DOHH2 (cell line): ENCODE data around the gene PEF1.

Experiments used
- EZH2phosphoT487 ChIP-seq: fragments of 200-600 bp; sonication (generic); IDR thresholded peaks from 2 replicates; pipeline ENCODE4 v1.6.1; 2017; ENCODE audit warnings: borderline replicate concordance, mild to moderate bottlenecking, antibody characterized with exemption, low read length, moderate library complexity, mixed read lengths
- TF ChIP-seq, protein P1 (sequence below): fragments of 200-600 bp; sonication (generic); IDR thresholded peaks from one replicate; pipeline ENCODE4 v1.5.1; 2014; ENCODE audit warnings: antibody characterized with exemption, mild to moderate bottlenecking, low read depth, low read length; ENCODE audit not compliant: poor library complexity, severe bottlenecking

DNA sequence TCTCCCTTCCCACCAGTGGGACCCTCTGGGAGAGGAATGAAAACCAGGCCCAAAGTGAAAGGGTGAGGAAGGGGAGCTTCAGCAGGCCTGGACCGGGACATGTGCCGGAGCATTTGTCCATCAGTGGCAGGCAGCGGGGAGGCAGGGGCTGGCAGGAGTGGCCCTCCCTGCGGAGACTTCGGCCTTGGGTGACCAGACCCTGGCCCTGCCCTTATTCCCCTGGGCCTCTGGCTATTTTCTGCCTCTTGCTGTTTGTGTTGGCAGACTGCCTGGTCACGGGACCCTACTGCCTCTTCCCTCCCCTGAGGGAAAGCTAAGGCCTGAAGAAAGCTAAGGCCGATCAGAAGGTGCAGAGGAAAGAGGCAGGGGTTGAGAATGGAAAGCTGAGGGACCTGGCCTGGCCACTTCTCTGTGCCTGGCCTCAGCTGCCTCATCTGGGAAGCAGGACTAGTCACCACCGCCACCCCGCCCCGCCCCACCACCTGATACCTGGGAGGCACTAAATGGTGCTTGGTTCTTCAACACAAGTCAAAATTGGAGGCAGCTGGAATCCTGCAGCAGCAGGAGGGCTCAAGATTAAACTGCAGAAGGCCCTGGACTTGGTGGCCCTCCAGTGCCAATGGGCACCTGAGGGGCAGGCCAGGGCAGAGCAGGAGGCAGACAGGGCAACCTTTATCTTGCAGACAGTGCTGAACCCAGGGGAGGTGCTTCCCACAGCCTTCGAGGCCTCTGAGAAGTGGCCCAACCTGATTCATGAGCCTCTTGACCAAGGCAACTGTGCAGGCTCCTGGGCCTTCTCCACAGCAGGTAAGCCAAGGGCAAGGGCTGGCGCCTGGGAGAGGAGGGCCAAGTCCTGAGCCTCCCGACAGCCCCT lies 60.4 kb downstream of the PEF1 start:
- TF ChIP-seq, protein P1, sequence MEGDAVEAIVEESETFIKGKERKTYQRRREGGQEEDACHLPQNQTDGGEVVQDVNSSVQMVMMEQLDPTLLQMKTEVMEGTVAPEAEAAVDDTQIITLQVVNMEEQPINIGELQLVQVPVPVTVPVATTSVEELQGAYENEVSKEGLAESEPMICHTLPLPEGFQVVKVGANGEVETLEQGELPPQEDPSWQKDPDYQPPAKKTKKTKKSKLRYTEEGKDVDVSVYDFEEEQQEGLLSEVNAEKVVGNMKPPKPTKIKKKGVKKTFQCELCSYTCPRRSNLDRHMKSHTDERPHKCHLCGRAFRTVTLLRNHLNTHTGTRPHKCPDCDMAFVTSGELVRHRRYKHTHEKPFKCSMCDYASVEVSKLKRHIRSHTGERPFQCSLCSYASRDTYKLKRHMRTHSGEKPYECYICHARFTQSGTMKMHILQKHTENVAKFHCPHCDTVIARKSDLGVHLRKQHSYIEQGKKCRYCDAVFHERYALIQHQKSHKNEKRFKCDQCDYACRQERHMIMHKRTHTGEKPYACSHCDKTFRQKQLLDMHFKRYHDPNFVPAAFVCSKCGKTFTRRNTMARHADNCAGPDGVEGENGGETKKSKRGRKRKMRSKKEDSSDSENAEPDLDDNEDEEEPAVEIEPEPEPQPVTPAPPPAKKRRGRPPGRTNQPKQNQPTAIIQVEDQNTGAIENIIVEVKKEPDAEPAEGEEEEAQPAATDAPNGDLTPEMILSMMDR = no peak
- no peak for TF ChIP-seq EZH2phosphoT487
